Activated CD8-positive, alpha-beta memory T cell treated with anti-CD3 and anti-CD28 coated beads for 24 hours (primary cell): ENCODE results near the gene CBX6.
"Not testable (repeated sequence)": the region's sequence is repeated elsewhere in the genome, so short reads cannot be mapped to it uniquely, and the experiment has no call there.

Experiments
- DNase-seq: peaks from one replicate; pipeline ENCODE4 v3.0.0-alpha.2; 2020

Gene CBX6

DNA sequence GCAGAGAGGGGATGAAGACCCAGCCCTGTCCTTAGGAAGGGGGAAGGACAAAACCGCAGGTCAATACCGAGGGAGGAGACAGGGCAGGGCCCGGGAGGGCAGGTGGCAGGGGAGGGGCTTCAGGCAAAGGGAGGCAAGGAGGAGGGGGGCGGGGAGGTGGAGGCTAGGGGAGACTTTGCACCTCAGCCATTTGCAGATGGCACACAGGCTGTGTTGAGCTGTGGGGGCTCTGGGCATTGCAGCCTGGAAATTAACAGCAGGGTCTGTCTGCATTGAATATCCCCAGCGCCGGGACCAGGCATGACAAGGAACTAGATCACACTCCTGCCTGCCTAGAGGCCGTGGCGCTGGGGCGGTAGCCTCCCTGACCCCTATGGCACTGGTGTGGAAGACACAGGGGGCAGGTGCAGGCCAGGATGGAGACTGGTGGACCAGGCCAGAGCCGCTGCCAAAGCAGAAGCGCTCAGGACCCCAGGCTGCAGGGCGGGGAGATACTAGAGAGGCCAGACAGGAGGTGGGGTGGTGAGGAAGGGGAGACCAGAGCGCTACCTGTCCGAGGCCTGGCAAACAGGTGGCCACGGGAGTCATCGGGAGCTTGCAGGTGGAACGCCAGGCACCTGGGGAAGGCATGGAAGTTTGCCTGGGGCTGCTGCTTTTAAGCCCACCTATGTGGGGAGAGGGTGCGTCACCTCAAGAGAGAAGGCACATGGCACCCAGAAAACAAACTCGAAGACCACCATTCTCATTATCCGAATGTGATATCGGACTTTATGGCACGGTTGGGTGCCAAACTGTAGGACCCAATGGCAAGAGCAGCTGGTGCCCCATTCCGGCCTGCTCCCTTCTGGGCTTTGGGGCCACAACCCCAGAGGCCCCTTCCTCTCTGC is 11.5 kb downstream of the CBX6 start:
- no peak for DNase-seq

- DNase-seq, result no peak
These were observed 12.3 kb downstream of the CBX6 start for GRCh38 chr22:38859581-38860282.

GRCh38 chr22:38858492-38858891 is 13.5 kb downstream of the CBX6 start:
- DNase-seq, result no peak

- DNase-seq, result not testable (repeated sequence)
These were observed 17.5 kb downstream of the CBX6 start for GRCh38 chr22:38854476-38854875.

DNA sequence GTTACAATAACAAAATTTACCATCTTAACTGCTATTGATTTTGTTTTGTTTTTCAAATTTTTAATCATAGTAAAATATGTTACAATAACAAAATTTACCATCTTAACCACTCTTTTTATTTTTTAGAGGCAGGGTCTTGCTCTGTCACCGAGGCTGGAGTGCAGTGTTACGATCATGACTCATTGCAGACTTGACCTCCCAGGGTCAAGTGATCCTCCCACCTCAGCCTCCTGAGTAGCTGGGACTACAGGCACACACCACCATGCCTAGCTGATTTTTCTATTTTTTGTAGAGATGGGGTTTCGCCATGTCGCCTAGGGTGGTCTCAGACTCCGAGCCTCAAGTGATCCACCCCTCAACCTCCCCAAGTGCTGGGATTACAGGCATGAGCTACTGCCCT is 18.1 kb downstream of the CBX6 start:
- not testable (repeated sequence) for DNase-seq

- DNase-seq, result no peak
These were observed 18.8 kb downstream of the CBX6 start for GRCh38 chr22:38853196-38853651.

DNA sequence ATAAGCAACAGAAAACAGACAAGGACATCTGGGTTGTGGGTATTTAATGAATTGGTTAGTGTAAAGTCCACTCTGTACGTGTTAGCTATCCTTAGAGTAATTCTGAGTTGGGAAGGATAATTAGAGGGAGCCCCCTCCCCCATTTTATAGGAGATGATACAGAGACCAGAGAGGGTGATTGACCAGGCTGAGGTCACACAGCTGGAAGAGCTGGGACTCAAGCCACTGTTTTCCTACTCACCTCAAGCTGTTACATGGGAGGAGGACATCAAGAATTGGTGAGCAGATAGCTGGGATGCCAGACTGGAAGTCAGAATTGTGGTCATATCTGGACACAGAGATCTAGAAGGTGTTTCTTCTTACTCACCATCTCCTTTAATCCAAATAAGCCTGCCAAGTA is 19.5 kb downstream of the CBX6 start:
- DNase-seq, result no peak

DNA sequence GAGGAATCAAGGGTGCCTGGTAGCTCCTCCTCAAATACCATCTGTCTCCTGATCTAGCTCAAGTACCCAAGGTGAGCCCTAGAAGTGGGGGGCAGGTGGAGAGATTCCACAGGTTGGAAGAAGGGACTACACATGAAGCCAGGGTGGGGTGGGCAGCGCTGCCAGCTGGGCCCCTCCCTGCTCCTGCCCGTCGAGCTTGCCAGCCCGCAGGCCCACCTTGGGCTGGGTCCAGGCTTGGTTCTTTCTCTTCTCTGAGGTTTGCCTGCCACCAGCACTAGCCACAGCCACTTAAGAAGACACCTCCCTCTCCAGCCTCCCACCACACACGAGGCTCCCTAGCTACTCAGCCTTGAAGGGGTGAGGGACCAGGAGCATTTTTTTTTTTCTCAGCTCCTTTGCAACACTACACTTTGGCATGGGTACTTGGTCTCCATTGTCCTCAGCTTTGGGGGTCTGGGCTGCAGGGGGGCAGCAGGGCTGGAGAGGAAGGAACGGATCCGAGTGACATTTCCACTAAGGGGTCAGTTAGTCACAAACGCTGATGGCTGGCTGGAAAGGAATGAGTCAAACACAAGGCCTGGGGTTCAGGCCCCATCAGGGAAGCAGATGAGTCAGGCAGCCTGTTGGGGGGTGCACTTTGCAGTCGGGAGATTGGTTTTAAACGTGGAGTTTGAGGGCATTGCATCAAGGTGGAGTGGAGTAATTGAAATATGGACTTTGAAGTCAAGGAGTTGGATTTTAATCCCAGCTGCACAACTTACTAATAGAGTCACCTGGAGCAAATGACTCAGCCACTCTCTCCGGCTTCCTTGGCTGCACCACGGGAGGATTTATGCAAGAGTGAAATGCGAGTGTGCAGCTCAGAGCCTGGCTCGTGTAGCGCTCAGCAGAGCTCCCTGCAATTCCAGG is 20.8 kb downstream of the CBX6 start:
- DNase-seq, result no peak

DNA sequence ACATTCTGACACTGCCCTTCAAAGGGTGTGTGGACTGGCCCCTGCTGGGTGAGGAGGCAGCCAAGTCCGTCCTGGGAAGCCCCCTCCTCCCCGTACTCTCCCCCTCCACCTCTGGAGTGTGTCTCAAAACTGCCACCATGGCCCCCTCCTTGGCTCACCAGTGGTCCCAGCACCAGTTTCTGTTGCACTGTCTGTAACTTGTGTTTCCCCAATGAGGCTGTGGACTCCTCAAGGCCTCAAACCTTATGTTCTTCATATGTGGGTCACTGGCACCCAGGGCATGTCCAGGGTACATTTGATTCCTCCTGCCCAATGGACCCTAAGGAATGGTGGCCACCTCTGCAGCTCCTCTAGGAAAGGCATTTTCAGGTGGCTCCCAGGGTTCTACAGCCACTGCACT is 21.6 kb downstream of the CBX6 start:
- DNase-seq, result no peak

- DNase-seq, result no peak
These were observed 22.2 kb downstream of the CBX6 start for GRCh38 chr22:38849811-38850210.

GRCh38 chr22:38846412-38846811 is 25.6 kb downstream of the CBX6 start:
- DNase-seq, result no peak

- no peak for DNase-seq
These were observed 26.8 kb downstream of the CBX6 start for GRCh38 chr22:38845004-38845740.

GRCh38 chr22:38844315-38845003 is 27.6 kb downstream of the CBX6 start:
- no peak for DNase-seq

DNA sequence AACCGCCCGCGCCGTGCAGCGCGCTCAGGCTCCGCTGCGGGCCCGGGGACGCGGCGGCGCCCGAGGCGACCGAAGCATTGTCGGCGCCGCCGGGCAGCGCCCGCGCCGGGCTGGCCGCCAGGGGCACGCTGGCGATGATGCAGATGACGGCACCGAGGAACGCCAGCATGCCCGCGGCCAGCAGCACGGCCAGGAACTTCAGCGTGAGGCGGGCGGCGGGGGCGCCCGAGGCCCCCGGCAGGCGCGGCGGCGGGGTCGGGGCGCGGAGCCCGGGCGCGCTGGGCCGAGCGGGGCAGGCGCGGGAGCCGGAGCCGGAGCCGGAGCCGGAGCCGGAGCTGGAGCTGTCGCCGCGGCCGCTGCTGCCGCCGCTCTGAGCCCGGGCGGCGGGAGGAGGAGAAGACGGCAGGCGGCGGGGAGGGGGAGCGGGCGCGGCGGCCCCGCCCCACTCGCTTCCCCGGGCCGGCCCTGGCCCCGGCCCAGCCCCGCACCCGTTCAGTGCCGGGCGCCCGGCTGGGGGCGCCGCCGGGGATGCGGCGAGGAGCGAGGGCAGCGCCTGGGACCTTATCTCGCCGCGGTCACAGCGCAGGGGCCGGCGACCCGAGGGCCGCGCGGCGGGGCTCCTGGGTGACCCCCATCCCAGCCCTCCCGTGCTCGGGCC is 28.2 kb downstream of the CBX6 start, which contains the start of gene NPTXR:
Gene NPTXR, minus strand, starts transcription at position 372 of the 658 bp plus-strand sequence.
- peak; percentile 79 for DNase-seq

DNA sequence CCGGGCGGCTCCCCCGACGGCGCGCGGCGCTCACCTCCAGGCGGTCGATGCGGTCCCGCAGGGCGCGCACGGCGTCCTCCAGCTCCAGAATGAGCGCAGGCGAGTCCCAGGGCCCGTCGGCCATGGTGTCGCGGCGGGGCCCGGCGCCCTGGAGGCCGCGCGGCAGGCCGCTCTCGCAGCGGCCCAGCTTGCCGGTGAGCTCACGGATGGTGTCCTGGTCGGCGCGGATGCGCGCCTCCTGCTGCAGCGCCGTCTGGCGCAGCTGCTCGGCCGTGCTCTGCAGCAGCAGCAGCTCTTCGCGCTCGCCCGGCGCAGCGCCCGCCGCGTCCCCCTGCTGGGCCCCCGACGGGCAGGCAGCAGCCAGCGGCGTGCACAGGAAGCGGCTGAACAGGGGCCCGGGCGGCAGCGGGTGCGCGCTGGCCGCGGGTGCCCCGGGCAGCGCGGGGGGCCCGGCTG is 28.8 kb downstream of the CBX6 start:
- DNase-seq, result no peak

GRCh38 chr22:38842512-38843200 is 29.4 kb downstream of the CBX6 start:
- DNase-seq, result no peak

DNA sequence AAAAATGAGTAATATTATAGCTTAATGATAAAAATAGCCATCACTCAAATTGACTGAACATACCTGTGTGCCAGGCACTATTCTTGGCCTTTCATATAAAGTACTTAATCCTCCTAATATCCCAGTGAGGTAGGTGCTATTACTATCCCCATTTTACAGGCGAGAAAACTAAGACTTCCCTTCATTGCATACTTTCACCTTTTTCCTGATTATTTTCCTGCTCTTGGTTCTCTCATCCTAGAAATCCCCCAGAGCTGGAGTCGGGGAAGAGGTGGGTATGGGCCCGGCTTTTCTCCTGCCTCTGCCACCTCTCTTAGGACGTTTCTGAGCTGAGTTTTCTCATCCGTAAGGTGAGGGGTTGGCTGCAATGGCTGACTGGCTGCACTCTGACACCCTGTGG is 30.4 kb downstream of the CBX6 start:
- DNase-seq, result no peak

- DNase-seq, result no peak
These were observed 30.8 kb downstream of the CBX6 start for GRCh38 chr22:38841211-38841610.

GRCh38 chr22:38840129-38840528 is 31.9 kb downstream of the CBX6 start:
- no peak for DNase-seq

DNA sequence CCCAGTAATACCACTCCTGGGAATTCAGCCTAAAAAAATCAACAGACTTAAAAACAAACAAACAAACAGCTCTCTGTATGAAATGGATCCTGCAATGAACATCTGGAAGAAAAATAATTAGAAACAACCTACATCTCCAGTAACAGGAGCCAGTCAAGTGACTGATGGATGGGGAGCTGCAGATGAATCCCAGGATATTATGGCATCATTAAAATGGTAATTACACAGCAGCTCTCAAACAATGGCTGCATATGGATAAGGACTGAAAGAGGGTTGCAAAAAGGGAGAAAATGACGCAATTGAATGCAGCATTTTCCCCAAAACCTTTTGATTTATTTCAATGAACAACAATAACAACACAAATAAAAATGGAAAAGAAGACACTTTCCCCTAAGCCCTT is 32.3 kb downstream of the CBX6 start:
- DNase-seq, result no peak
